ENCODE data around the gene SEMA4A. TPM values are rescaled to one million over a fixed set of nuclear protein-coding genes. Genes with fewer than 3 reads are reported as not detected.

The SEMA4A gene
- polyA plus RNA-seq (2013, experiment 1 of 2): 4.4 TPM
- 4.5 TPM for polyA plus RNA-seq (2013, experiment 2 of 2)

- Histone ChIP-seq H2BK15ac (ENCODE audit: low read length) (no peak within 1 kb of the TSS), H2AFZ (ENCODE audit: low read length) (no peak within 1 kb of the TSS), H3K14ac (ENCODE audit: low read length) (peak within 1 kb of the TSS; percentile 40), H3K4me3 (ENCODE audit: low read length in 2 of 2) (no peak within 1 kb of the TSS), H2BK120ac (ENCODE audit: low read depth, low read length) (peak within 1 kb of the TSS; percentile 20), H3K79me1 (ENCODE audit: low read depth, low read length) (no peaks in the 10 kb centered on the region), H3K36me3 (replicated peaks in 1 of 2; ENCODE audit: control insufficient read depth in 2 of 2, insufficient read depth in 2 of 2, low read length in 2 of 2) (no peaks in the 10 kb centered on the region), H2BK5ac (ENCODE audit: low read length) (no peak within 1 kb of the TSS), H3K4me2 (ENCODE audit: insufficient read depth, low read length, poor library complexity, severe bottlenecking) (no peak within 1 kb of the TSS), H4K91ac (ENCODE audit: low read depth, low read length, poor library complexity) (no peak within 1 kb of the TSS), H3K9ac (ENCODE audit: low read depth, low read length, poor library complexity) (no peak within 1 kb of the TSS), H3K18ac (ENCODE audit: low read length) (no peak within 1 kb of the TSS), H2BK12ac (ENCODE audit: low read length) (no peak within 1 kb of the TSS), H3K27ac (replicated peaks; ENCODE audit: low read length) (no peak within 1 kb of the TSS), H4K8ac (ENCODE audit: low read depth, low read length) (no peak within 1 kb of the TSS), H3K23ac (ENCODE audit: low read depth, low read length, poor library complexity) (no peak within 1 kb of the TSS), H3K4ac (ENCODE audit: low read length) (no peak within 1 kb of the TSS), H3K9me3 (replicated peaks in 1 of 2; ENCODE audit: control insufficient read depth in 2 of 2, insufficient read depth in 1 of 2, low read depth in 1 of 2, low read length in 2 of 2) (no peaks in the 10 kb centered on the region), H3K27me3 (ENCODE audit: control insufficient read depth in 3 of 3, insufficient read depth in 3 of 3, low read depth in 1 of 3, low read length in 3 of 3) (no peaks in the 10 kb centered on the region), H3K4me1 (ENCODE audit: control insufficient read depth in 2 of 2, insufficient read depth in 1 of 2, low read depth in 1 of 2, low read length in 2 of 2) (peaks cover 18 to 21% of the 10 kb centered on the region in 2 donors), H2AK5ac (ENCODE audit: low read depth, low read length) (peak within 1 kb of the TSS; percentile 57)
- DNase-seq (ENCODE audit: low spot score): no peak
- no CpG with 5 or more reads among the region's 10 CpGs for WGBS, 2 donors (ENCODE audit: extremely low coverage in 2 of 2, insufficient read length in 2 of 2, insufficient replicate concordance in 1 of 2)
Measured at GRCh38 chr1:156153362-156153761, at the start of gene SEMA4A. Gene SEMA4A (plus strand): TSS chr1:156153585. CDS start chr1:156154579, 994 bp downstream.

GRCh38 chr1:156104065-156104810 is 49.1 kb upstream of the SEMA4A start:
- H3K4me1 ChIP-seq (ENCODE audit: control insufficient read depth in 2 of 2, insufficient read depth in 1 of 2, low read depth in 1 of 2, low read length in 2 of 2): peaks cover 38 to 47% of the 10 kb centered on the region in 2 donors
- peak overlapping the region; percentile 29 for H3K27ac ChIP-seq (replicated peaks; ENCODE audit: low read length)
- H3K4ac ChIP-seq (ENCODE audit: low read length): no peak overlapping the region
- H2AFZ ChIP-seq (ENCODE audit: low read length): no peak overlapping the region
- no peak overlapping the region for H2BK12ac ChIP-seq (ENCODE audit: low read length)
- H3K23ac ChIP-seq (ENCODE audit: low read depth, low read length, poor library complexity): no peak overlapping the region
- no peaks in the 10 kb centered on the region for H3K27me3 ChIP-seq (ENCODE audit: control insufficient read depth in 3 of 3, insufficient read depth in 3 of 3, low read depth in 1 of 3, low read length in 3 of 3)
- H2BK15ac ChIP-seq (ENCODE audit: low read length): no peak overlapping the region
- no peak overlapping the region for H2AK5ac ChIP-seq (ENCODE audit: low read depth, low read length)
- H3K4me3 ChIP-seq (ENCODE audit: low read length in 2 of 2): no peak overlapping the region
- peaks cover 4 to 58% of the 10 kb centered on the region in 2 donors for H3K36me3 ChIP-seq (replicated peaks in 1 of 2; ENCODE audit: control insufficient read depth in 2 of 2, insufficient read depth in 2 of 2, low read length in 2 of 2)
- no peaks in the 10 kb centered on the region for H3K9me3 ChIP-seq (replicated peaks in 1 of 2; ENCODE audit: control insufficient read depth in 2 of 2, insufficient read depth in 1 of 2, low read depth in 1 of 2, low read length in 2 of 2)
- DNase-seq (ENCODE audit: low spot score): no peak
- no peak overlapping the region for H2BK5ac ChIP-seq (ENCODE audit: low read length)
- no peak overlapping the region for H3K9ac ChIP-seq (ENCODE audit: low read depth, low read length, poor library complexity)
- H4K8ac ChIP-seq (ENCODE audit: low read depth, low read length): no peak overlapping the region
- no peak overlapping the region for H4K91ac ChIP-seq (ENCODE audit: low read depth, low read length, poor library complexity)
- no peak overlapping the region for H3K14ac ChIP-seq (ENCODE audit: low read length)
- peak overlapping the region; percentile 36 for H3K18ac ChIP-seq (ENCODE audit: low read length)
- WGBS, 2 donors (ENCODE audit: extremely low coverage in 2 of 2, insufficient read length in 2 of 2, insufficient replicate concordance in 1 of 2): no CpG with 5 or more reads among the region's 15 CpGs
- H2BK120ac ChIP-seq (ENCODE audit: low read depth, low read length): no peak overlapping the region
- no peak overlapping the region for H3K4me2 ChIP-seq (ENCODE audit: insufficient read depth, low read length, poor library complexity, severe bottlenecking)
- H3K79me1 ChIP-seq (ENCODE audit: low read depth, low read length): peaks cover 14% of the 10 kb centered on the region

DNA sequence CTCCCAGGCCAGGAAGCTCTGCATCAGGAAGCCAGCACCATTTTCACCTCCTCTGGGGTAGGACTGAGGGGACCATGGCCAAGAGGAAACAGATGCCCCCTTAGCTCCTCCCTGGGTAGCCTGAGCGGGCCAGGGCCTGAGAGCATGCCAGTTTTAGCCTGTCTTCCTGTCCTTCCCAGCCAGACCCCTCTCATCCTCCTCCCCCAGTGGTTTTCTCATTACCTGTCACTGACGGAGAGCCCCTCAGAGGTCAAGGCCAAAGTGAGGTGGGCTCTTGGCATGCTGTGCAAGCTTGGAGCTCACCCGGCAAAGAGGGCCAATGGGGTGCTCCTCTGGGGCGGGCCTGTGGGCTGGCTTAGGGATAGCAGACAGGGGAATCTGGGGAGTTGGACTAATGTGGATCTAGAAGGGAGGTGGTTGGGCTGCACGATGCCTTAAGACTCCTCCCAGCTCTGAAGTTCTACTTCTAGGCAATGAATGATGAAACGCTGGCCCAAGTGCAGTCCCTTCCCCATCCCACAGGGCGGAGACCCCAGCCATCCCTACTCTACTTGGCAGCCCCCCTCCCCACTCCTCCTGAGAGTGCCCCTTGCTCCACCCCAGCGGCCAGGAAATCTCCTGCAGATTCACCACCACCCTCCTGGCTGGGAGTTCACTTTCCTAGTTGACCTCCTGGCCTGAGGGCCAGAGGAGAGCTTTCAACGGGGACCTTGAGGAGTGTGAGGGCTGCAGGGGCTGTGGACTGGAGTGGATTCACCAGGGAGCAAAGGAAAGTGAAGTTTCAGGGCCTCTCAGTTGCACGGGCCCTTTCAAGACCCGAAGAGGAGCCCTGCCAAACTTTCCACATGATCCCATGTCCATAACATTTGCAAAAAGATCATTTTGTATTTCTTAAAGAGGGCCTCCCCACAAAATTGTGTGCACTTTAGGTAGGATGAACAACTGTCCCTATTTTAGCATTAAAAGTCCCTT is 48.2 kb upstream of the SEMA4A start:
- peak overlapping the region; percentile 73 for H3K27ac ChIP-seq (replicated peaks; ENCODE audit: low read length)
- H2AFZ ChIP-seq (ENCODE audit: low read length): no peak overlapping the region
- no peak overlapping the region for H2BK15ac ChIP-seq (ENCODE audit: low read length)
- no peak overlapping the region for H4K91ac ChIP-seq (ENCODE audit: low read depth, low read length, poor library complexity)
- peaks cover 14% of the 10 kb centered on the region for H3K79me1 ChIP-seq (ENCODE audit: low read depth, low read length)
- no peak overlapping the region for H2BK12ac ChIP-seq (ENCODE audit: low read length)
- no peak overlapping the region for H2BK120ac ChIP-seq (ENCODE audit: low read depth, low read length)
- no peaks in the 10 kb centered on the region for H3K9me3 ChIP-seq (replicated peaks in 1 of 2; ENCODE audit: control insufficient read depth in 2 of 2, insufficient read depth in 1 of 2, low read depth in 1 of 2, low read length in 2 of 2)
- H3K27me3 ChIP-seq (ENCODE audit: control insufficient read depth in 3 of 3, insufficient read depth in 3 of 3, low read depth in 1 of 3, low read length in 3 of 3): no peaks in the 10 kb centered on the region
- peaks cover 38 to 44% of the 10 kb centered on the region in 2 donors for H3K4me1 ChIP-seq (ENCODE audit: control insufficient read depth in 2 of 2, insufficient read depth in 1 of 2, low read depth in 1 of 2, low read length in 2 of 2)
- peak overlapping the region in 1 of 2 donors; percentile 29 for H3K4me3 ChIP-seq (ENCODE audit: low read length in 2 of 2)
- no peak overlapping the region for H3K14ac ChIP-seq (ENCODE audit: low read length)
- no peak overlapping the region for H4K8ac ChIP-seq (ENCODE audit: low read depth, low read length)
- no peak for DNase-seq (ENCODE audit: low spot score)
- H3K4ac ChIP-seq (ENCODE audit: low read length): no peak overlapping the region
- peaks cover 5 to 60% of the 10 kb centered on the region in 2 donors for H3K36me3 ChIP-seq (replicated peaks in 1 of 2; ENCODE audit: control insufficient read depth in 2 of 2, insufficient read depth in 2 of 2, low read length in 2 of 2)
- H2AK5ac ChIP-seq (ENCODE audit: low read depth, low read length): peak overlapping the region; percentile 42
- no peak overlapping the region for H3K23ac ChIP-seq (ENCODE audit: low read depth, low read length, poor library complexity)
- H2BK5ac ChIP-seq (ENCODE audit: low read length): no peak overlapping the region
- no peak overlapping the region for H3K9ac ChIP-seq (ENCODE audit: low read depth, low read length, poor library complexity)
- H3K4me2 ChIP-seq (ENCODE audit: insufficient read depth, low read length, poor library complexity, severe bottlenecking): no peak overlapping the region
- WGBS, 2 donors (ENCODE audit: extremely low coverage in 2 of 2, insufficient read length in 2 of 2, insufficient replicate concordance in 1 of 2): no CpG with 5 or more reads among the region's 11 CpGs
- H3K18ac ChIP-seq (ENCODE audit: low read length): peak overlapping the region; percentile 31
